GM18519 (cell line): Measurements from ENCODE around the gene ARPC1B.
A peak's percentile ranks its signal among the peaks of the same experiment; 100 is the strongest.
"Not testable (repeated sequence)": the region's sequence is repeated elsewhere in the genome, so short reads cannot be mapped to it uniquely, and the experiment has no call there.

Source experiments
- ATAC-seq: cut with Tn5 transposase; IDR thresholded peaks from one replicate; pipeline ENCODE4 v1.9.1; 2021; ENCODE audit warnings: mild to moderate bottlenecking, moderate library complexity; ENCODE audit not compliant: unreplicated experiment, low FRiP score

ARPC1B gene

DNA sequence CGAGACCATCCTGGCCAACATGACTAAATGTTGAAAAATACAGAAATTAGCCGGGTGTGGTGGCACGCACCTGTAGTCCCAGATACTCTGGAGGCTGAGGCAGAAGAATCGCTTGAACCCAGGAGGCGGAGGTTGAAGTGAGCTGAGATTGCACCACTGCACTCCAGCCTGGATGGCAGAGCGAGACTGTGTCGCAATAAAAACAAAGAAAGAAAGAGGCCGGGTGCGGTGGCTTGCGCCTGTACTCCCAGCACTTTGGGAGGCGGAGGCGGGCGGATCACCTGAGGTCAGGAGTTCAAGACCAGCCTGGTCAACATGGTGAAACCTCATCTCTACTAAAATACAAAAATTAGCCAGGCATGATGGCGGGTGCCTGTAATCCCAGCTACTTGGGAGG, 12.7 kb downstream of the ARPC1B start:
- ATAC-seq, result not testable (repeated sequence)

GRCh38 chr7:99387912-99388311, 13.4 kb downstream of the ARPC1B start:
- no peak for ATAC-seq

GRCh38 chr7:99389772-99390171, 15.2 kb downstream of the ARPC1B start:
- no peak for ATAC-seq

GRCh38 chr7:99390941-99391602, 16.5 kb downstream of the ARPC1B start:
- no peak for ATAC-seq

GRCh38 chr7:99392046-99392445, 17.5 kb downstream of the ARPC1B start:
- ATAC-seq, result no peak

- ATAC-seq, result peak; percentile 39
These were observed 18.3 kb downstream of the ARPC1B start for GRCh38 chr7:99392659-99393354.

GRCh38 chr7:99393355-99394187, 19.0 kb downstream of the ARPC1B start:
- ATAC-seq, result no peak

DNA sequence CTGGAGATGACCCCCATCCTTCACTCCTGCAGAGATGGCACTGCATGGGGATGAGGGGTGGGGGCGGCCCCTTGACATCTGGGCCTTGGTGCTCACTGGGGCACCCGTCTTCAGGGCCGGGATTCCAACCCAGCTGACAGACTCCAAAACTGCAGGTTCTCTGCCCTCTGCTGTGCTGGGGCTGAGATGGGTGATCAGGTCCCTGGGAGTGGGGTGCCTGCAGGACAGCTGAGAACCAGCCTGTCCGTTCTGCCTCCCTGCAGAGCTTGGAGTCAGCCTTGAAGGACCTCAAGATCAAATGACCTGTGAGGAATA, 19.6 kb downstream of the ARPC1B start:
- ATAC-seq, result no peak

- no peak for ATAC-seq
These were observed 21.2 kb downstream of the ARPC1B start for GRCh38 chr7:99395616-99396327.

DNA sequence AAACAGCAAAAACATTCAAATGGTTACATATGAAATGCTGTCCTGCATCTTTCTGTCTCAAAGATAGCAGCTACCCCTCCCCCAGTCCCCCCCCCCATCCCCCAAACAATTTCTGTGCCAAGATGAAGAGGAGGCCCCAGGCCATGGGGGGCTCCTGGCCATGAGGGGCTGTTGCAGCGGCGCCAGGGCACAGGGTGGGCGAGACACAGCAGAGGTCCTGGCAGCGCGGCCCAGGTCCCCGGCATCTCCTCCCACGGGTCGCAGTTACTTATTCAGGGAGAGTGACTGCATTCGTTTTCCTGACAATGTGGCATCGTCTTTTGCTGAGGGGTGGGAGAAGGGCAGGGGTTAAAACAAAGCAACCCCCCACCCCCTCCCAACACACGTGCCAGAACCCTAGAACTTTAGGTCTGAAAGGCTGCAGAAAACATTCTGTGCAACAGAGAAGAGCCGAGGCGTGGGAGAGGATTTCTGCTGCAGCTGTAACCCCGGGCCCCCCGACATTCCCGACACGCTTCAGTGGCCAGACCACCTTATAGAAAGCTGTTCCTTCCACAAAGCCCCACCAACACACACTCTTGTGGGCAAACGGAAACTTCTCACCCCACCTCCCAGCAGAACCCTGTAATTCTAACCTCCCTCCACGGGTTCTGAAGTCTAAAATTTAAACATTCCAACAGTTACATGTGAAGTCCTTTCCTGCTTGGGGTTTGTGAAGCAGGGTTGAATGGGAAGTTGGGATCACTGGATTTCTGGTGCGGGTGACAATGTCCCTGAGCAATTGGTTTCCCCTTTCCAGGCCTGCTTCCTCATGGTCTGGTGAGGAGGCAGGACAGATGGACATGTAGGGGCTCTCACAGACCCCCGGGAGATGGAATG, 22.1 kb downstream of the ARPC1B start:
- ATAC-seq, result no peak

DNA sequence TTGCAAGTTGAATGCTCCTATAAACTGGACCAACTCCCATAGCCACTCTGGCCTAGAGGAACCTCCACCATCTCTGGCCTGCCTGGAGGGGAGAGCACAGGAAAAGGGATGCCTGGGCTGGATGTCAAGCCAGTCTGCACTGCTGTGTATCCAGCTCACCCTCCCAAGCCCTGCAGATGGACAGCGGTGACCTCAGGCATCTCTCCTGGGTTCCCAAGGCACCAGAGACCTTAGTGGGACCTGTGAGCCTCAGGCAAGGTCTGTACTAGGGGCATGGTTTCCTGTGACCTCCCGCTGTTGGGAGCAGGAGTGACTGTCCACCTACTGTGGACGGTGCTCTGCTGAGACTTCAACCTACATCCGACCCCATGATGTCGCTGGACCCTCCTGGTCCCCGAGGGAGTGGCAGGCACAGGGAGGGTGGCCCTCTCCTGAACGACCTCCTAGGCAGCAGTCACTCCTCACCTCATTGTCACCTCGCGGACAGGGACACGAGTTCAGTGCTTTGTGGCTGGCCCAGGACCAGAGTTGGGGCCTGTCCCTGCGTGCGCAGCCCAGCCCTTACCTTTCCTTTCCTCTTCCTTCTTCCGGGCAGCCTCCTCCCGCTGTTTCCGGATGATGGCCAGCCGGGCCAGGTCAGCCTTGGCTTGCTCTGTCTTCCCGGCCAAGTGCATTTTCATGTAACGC, 22.9 kb downstream of the ARPC1B start:
- ATAC-seq, result no peak

- no peak for ATAC-seq
These were observed 24.4 kb downstream of the ARPC1B start for GRCh38 chr7:99398891-99399445.

GRCh38 chr7:99399597-99399996, 25.1 kb downstream of the ARPC1B start:
- no peak for ATAC-seq

GRCh38 chr7:99402854-99403253, 28.3 kb downstream of the ARPC1B start:
- no peak for ATAC-seq

- no peak for ATAC-seq
These were observed 29.2 kb downstream of the ARPC1B start for GRCh38 chr7:99403764-99404163.

- ATAC-seq, result no peak
These were observed 29.9 kb downstream of the ARPC1B start for GRCh38 chr7:99404235-99404976.

- ATAC-seq, result no peak
These were observed 30.4 kb downstream of the ARPC1B start for GRCh38 chr7:99404977-99405320.

DNA sequence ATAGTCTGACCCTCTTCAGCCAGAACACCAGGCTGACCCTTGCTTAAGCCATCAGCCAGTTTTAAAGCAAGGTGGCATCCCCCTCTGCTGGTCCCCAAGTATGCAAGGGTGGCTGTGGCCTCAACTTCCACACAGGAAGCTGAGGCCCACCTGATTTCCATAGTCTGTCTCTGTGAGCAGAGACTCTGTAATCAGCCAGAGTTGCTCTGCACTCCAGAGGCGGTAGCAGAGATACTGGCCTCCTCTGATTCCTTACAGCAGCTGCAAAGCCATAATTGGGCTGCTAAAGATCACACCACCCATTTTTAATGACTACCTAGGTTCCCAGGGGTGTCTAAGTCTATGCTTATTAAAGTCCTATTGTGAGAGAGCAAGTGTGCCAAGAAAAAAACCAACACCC, 32.0 kb downstream of the ARPC1B start:
- no peak for ATAC-seq
